T-helper 2 cell treated with Interferon-gamma antibody and Interleukin-4, amounts not matched to agents 100 ng/mL and 5 ng/mL, for 36 hours (primary cell): ENCODE results near the gene RAB31. TPM values are rescaled to one million over a fixed set of nuclear protein-coding genes. Genes with fewer than 3 reads are reported as not detected.

Experiments
- intact Hi-C: fragments of 100-400 bp; cut with micrococcal nuclease; formaldehyde crosslinking; loops from one replicate; pipeline ENCODE4 v1.15.1; 2023
- total RNA-seq: library from RNA; stranded (reverse); gene quantifications from 2 replicates; pipeline ENCODE4 v1.2.3, GENCODE V29; 2022

Gene RAB31
- total RNA-seq, 1 donor from 2014 or later = 0.57 TPM

GRCh38 chr18:9910071-9910470 lies 202.0 kb downstream of the RAB31 start:
- intact Hi-C loops = loop anchor here (5.0 kb wide), 2 partner anchors 37 to 1203 kb away; partner anchors contain the start of gene MTCL1

GRCh38 chr18:9910661-9911060 lies 202.6 kb downstream of the RAB31 start:
- intact Hi-C loops = loop anchor here (5.0 kb wide), 2 partner anchors 37 to 1203 kb away; partner anchors contain the start of gene MTCL1

GRCh38 chr18:9911226-9911625 lies 203.1 kb downstream of the RAB31 start:
- intact Hi-C loops = loop anchor here (5.0 kb wide), 2 partner anchors 36 to 1204 kb away; partner anchors contain the start of gene MTCL1

Other genes starting within 250 kb of the RAB31 start
- gene RALBP1, start 232.8 kb upstream of the RAB31 start, total RNA-seq = 44.5 and 45.0 TPM in 2 replicates
- 42.3 and 43.3 TPM in 2 replicates for gene PPP4R1, start 93.7 kb upstream of the RAB31 start, total RNA-seq
- not detected in 2 replicates for gene TXNDC2, start 177.7 kb downstream of the RAB31 start, total RNA-seq
- 168 and 179 TPM in 2 replicates for gene VAPA, start 205.7 kb downstream of the RAB31 start, total RNA-seq